NCI-H446 (cell line): ENCODE results near the gene PSMB11.

Experiments
- DNase-seq, 2 experiments: peaks; one replicate each; lab custom pipeline; 2025; lab: John Stamatoyannopoulos, UW

Gene PSMB11

DNA sequence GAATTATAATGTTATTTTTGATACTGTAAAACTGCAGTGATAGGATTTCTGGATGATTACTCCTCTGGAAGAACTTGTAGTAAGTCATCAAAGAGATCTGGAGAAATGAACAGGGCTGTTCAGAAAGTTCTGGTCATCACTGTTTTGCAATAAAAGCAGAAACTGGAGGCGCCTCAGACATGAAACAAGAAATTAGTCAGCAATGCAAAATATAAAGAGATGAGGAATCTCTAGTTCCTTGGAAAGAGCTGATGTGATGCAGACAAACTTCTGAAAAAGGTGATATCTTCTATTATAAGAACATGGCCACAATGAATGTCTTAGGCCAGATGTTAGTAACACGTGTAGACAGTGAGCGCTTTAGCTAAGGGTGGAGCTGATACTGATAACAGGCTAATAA, 43.4 kb downstream of the PSMB11 start:
- DNase-seq = no peak

DNA sequence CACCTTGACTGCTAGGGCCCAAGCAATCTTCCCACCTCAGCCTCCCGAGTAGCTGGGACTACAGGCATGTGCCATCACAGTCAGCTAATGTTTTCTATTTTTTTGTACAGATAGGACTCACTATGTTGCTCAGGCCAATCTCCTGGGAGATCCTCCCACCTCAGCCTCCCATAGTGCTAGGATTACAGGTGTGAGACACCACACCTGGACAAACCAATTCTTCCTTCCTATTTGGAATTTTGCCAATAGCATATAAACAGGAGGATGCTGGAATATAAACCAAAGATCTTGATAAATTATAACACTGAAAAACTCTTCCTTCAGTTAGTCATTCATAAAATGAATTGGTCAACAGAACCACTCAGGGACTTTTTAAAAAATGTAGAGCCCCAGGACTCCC, 44.6 kb downstream of the PSMB11 start:
- DNase-seq = no peak

DNA sequence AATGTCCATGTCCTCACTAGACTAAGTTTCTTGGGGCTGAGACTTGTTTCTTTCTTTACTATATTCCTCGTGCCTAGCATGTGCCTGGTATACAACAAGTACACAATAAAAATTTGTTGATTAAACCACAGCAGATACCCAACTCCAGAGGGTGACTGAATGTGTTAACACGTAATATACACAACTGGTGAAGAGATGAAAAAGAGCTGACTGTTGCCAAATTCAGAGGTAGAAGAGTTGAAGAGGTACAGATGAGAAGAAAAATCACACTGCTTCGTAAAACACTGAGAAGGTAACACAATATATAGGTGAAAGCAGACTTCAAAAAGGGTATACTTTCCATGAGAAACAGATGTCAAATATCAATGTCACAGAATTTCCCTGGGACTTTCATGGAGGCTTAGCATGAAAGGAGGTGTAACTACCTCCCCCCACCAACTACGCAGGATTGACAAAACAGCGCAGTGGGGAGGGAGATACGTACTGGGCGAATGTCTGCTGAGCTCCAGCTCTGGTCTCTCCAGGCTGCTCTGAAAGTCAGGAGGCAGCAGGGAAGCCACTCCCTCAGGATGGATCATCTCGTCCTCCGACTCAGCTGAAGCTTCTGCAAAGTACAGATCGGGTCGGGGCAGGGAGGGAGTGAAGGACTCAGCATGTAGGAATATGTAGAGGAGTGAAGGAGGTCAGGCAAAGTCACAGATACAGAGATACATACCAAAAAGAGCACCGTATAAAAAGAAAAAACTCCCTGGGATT, 47.7 kb downstream of the PSMB11 start:
- no peak for DNase-seq

DNA sequence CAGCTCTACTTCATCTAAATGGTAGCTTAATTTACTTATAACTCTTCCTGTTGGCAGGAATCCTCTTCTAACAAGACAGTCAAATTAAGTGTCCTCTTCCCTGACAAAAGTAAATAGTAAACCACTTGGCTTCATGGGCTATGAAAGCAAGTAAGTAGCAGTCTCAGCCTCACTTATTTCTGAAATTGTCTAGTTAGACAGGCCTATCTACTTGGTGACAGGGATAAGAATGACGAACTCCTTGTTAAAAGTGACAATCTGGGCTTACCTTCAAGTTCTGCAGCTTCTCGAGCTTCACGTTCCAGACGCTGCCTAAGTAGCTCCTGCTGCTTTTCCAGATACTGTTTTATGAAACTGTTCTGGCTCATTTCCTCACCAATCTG, 48.2 kb downstream of the PSMB11 start:
- no peak for DNase-seq

DNA sequence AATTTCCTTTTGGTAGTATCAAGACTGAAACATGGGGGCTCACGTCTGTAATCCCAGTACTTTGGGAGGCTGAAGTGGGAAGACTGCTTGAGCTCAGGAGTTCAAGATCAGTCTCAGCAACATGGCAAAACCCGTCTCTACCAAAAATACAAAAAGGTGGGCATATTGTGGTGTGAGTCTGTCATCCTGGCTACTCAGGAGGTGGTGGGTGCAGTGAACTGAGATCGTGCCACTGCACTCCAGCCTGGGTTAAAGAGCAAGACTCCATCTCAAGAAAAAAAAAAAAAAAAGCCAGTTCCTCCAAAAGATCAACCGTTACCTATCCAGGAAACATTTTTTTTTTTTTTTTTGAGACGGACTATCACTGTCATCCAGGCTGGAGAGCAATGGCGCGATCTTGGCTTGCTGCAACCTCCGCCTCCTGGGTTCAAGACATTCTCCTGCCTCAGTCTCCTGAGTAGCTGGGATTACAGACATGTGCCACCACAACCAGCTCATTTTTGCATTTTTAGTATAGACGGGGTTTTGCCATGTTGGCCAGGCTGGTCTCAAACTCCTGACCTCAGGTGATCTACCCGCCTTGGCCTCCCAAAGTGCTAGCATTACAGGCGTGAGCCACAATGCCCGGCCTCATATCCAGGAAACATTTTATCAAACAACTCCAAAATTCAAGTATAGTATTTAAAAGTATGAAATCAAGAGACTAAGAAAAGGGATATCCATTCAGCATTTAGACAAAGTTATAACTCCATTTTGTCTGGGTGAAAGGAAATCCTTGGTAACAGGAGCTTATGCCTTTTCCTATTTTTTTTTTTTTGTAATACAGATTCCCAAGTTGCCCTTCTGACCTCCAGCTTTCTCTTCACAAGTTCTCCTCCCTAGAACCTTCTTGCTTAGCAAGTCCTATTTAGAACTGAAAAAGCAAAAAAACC, 49.5 kb downstream of the PSMB11 start:
- DNase-seq = no peak

DNA sequence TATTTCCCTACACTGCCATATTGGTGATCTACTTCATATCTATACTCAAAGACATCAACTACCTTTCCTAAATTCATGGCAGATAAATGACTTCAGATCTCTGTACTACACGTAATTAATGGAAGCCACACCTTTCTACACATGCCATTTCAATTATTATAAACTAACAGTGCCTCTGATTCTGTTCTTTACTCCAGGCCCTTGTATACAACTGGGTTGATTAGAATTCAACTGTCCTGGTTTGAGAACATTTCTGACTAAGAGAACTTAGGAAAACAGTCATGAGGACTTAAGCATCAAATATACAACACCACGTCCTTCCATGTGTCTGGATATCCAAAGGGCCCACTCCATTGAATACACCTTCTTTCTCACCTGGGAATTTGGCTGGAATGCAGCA, 51.1 kb downstream of the PSMB11 start:
- DNase-seq = no peak

DNA sequence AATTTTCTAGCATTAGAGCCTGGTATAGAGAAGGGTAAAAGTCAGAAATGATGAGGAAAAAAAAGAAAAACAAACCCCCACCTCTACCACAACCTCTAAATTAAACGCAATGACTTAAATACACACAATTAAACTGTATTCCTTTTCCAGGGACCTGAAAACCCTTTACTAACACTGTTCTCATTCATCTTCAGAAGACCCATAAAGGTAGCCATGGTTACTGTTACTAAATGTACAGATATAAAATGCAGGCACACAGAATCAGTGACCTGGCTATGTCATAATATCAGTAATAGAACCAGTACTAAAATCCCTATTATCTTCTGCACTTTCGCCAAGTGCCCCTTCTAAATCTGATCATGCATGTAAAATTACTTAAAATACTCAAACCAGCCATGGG, 51.5 kb downstream of the PSMB11 start:
- no peak for DNase-seq
